ENCODE data around the gene ARHGAP5. TPM values are rescaled to one million over a fixed set of nuclear protein-coding genes. Genes with fewer than 3 reads are reported as not detected.

ARHGAP5 gene
- total RNA-seq (64.1 TPM), polyA plus RNA-seq (25.9 TPM)
- long read RNA-seq, donor 1, partial matches to known transcripts, result 0 of 1 reads
- long read RNA-seq, donor 1, other reads (novel, unspliced or antisense), result 0 of 1 reads
- long read RNA-seq, donor 2, result 0 reads
- long read RNA-seq, donor 3, full-length matches to known transcripts, result 9 of 9 reads
- long read RNA-seq, donor 3, partial matches to known transcripts, result 0 of 9 reads
- long read RNA-seq, donor 3, other reads (novel, unspliced or antisense), result 0 of 9 reads
- long read RNA-seq, donor 4, full-length matches to known transcripts, result 7 of 7 reads
- long read RNA-seq, donor 4, partial matches to known transcripts, result 0 of 7 reads
- long read RNA-seq, donor 4, other reads (novel, unspliced or antisense), result 0 of 7 reads
- long read RNA-seq, donor 5, transcript ARHGAP5-201 (1 exons, 3,207 nt), result major isoform, 15 of 17 reads
- long read RNA-seq, donor 5, partial matches to known transcripts, result 0 of 17 reads
- long read RNA-seq, donor 5, other reads (novel, unspliced or antisense), result 0 of 17 reads
- long read RNA-seq, donor 6, transcript ARHGAP5-201 (1 exons, 3,207 nt), result major isoform, 10 of 10 reads
- long read RNA-seq, donor 6, partial matches to known transcripts, result 0 of 10 reads
- long read RNA-seq, donor 6, other reads (novel, unspliced or antisense), result 0 of 10 reads
- long read RNA-seq, donor 7, full-length matches to known transcripts, result 14 of 14 reads
- long read RNA-seq, donor 7, partial matches to known transcripts, result 0 of 14 reads
- long read RNA-seq, donor 7, other reads (novel, unspliced or antisense), result 0 of 14 reads
- long read RNA-seq, donor 8, full-length matches to known transcripts, result 6 of 6 reads
- long read RNA-seq, donor 8, partial matches to known transcripts, result 0 of 6 reads
- long read RNA-seq, donor 8, other reads (novel, unspliced or antisense), result 0 of 6 reads
- long read RNA-seq, donor 9, full-length matches to known transcripts, result 11 of 11 reads
- long read RNA-seq, donor 9, partial matches to known transcripts, result 0 of 11 reads
- long read RNA-seq, donor 9, other reads (novel, unspliced or antisense), result 0 of 11 reads
- long read RNA-seq, donor 10, full-length matches to known transcripts, result 13 of 13 reads
- long read RNA-seq, donor 10, partial matches to known transcripts, result 0 of 13 reads
- long read RNA-seq, donor 10, other reads (novel, unspliced or antisense), result 0 of 13 reads

GRCh38 chr14:32077081-32078022, at the start of gene ARHGAP5:
Gene ARHGAP5 (plus strand): TSS chr14:32077304. CDS start chr14:32090670, 13,366 bp downstream.
- Histone ChIP-seq H3K4me1 (ENCODE audit: control insufficient read depth in 2 of 2, insufficient read depth in 2 of 2, low read length in 2 of 2) (peaks cover 5% of the 10 kb centered on the region in 2 donors), H3K27me3 (ENCODE audit: control insufficient read depth in 2 of 2, insufficient read depth in 1 of 2, low read length in 1 of 2) (peaks cover 0 to 8% of the 10 kb centered on the region in 2 donors), H3K4me3 (ENCODE audit: low read length in 2 of 2) (peak within 1 kb of the TSS; percentile 84 to 90), H3K27ac (ENCODE audit: low read depth in 1 of 2, low read length in 1 of 2) (peak within 1 kb of the TSS; percentile 93 to 94), H3K36me3 (ENCODE audit: control insufficient read depth in 2 of 2, insufficient read depth in 2 of 2, low read length in 1 of 2) (no peaks in the 10 kb centered on the region), H3K9me3 (ENCODE audit: control insufficient read depth in 2 of 2, insufficient read depth in 1 of 2, low read length in 1 of 2) (peaks cover 0 to 6% of the 10 kb centered on the region in 2 donors)
- under 1% methylated on average over 98 of the region's 98 CpGs for WGBS
- peak in 8 of 9 donors; percentile 36 to 73 (median 46) for DNase-seq (ENCODE audit: low read depth in 6 of 9, low spot score in 9 of 9)

GRCh38 chr14:32028599-32028998, 48.5 kb upstream of the ARHGAP5 start:
- peak in 1 of 9 donors; percentile 6 for DNase-seq (ENCODE audit: low read depth in 6 of 9, low spot score in 9 of 9)
- no peak overlapping the region for H3K4me3 ChIP-seq (ENCODE audit: low read length in 2 of 2)
- no peak overlapping the region for H3K27ac ChIP-seq (ENCODE audit: low read depth in 1 of 2, low read length in 1 of 2)
- no peaks in the 10 kb centered on the region for H3K4me1 ChIP-seq (ENCODE audit: control insufficient read depth in 2 of 2, insufficient read depth in 2 of 2, low read length in 2 of 2)
- no peaks in the 10 kb centered on the region for H3K9me3 ChIP-seq (ENCODE audit: control insufficient read depth in 2 of 2, insufficient read depth in 1 of 2, low read length in 1 of 2)
- no peaks in the 10 kb centered on the region for H3K36me3 ChIP-seq (ENCODE audit: control insufficient read depth in 2 of 2, insufficient read depth in 2 of 2, low read length in 1 of 2)
- 26% methylated on average over 2 of the region's 2 CpGs for WGBS
- H3K27me3 ChIP-seq (ENCODE audit: control insufficient read depth in 2 of 2, insufficient read depth in 1 of 2, low read length in 1 of 2), result no peaks in the 10 kb centered on the region

- no peaks in the 10 kb centered on the region for H3K9me3 ChIP-seq (ENCODE audit: control insufficient read depth in 2 of 2, insufficient read depth in 1 of 2, low read length in 1 of 2)
- H3K4me3 ChIP-seq (ENCODE audit: low read length in 2 of 2), result no peak overlapping the region
- H3K36me3 ChIP-seq (ENCODE audit: control insufficient read depth in 2 of 2, insufficient read depth in 2 of 2, low read length in 1 of 2), result no peaks in the 10 kb centered on the region
- no peak overlapping the region for H3K27ac ChIP-seq (ENCODE audit: low read depth in 1 of 2, low read length in 1 of 2)
- no peaks in the 10 kb centered on the region for H3K27me3 ChIP-seq (ENCODE audit: control insufficient read depth in 2 of 2, insufficient read depth in 1 of 2, low read length in 1 of 2)
- no peaks in the 10 kb centered on the region for H3K4me1 ChIP-seq (ENCODE audit: control insufficient read depth in 2 of 2, insufficient read depth in 2 of 2, low read length in 2 of 2)
- 95% methylated on average over 2 of the region's 2 CpGs for WGBS
- no peak for DNase-seq (ENCODE audit: low read depth in 6 of 9, low spot score in 9 of 9)
These were observed 43.6 kb upstream of the ARHGAP5 start for GRCh38 chr14:32033543-32033942.

- Histone ChIP-seq H3K36me3 (ENCODE audit: control insufficient read depth in 2 of 2, insufficient read depth in 2 of 2, low read length in 1 of 2) (no peaks in the 10 kb centered on the region), H3K9me3 (ENCODE audit: control insufficient read depth in 2 of 2, insufficient read depth in 1 of 2, low read length in 1 of 2) (no peaks in the 10 kb centered on the region), H3K4me1 (ENCODE audit: control insufficient read depth in 2 of 2, insufficient read depth in 2 of 2, low read length in 2 of 2) (no peaks in the 10 kb centered on the region), H3K27me3 (ENCODE audit: control insufficient read depth in 2 of 2, insufficient read depth in 1 of 2, low read length in 1 of 2) (no peaks in the 10 kb centered on the region), H3K27ac (ENCODE audit: low read depth in 1 of 2, low read length in 1 of 2) (no peak overlapping the region), H3K4me3 (ENCODE audit: low read length in 2 of 2) (no peak overlapping the region)
- WGBS, result 58% methylated on average over 1 of the region's 1 CpG
- DNase-seq (ENCODE audit: low read depth in 6 of 9, low spot score in 9 of 9), result no peak
These were observed 38.2 kb upstream of the ARHGAP5 start for GRCh38 chr14:32038876-32039275.

- Histone ChIP-seq H3K9me3 (ENCODE audit: control insufficient read depth in 2 of 2, insufficient read depth in 1 of 2, low read length in 1 of 2) (no peaks in the 10 kb centered on the region), H3K4me3 (ENCODE audit: low read length in 2 of 2) (no peak overlapping the region), H3K36me3 (ENCODE audit: control insufficient read depth in 2 of 2, insufficient read depth in 2 of 2, low read length in 1 of 2) (no peaks in the 10 kb centered on the region), H3K4me1 (ENCODE audit: control insufficient read depth in 2 of 2, insufficient read depth in 2 of 2, low read length in 2 of 2) (no peaks in the 10 kb centered on the region), H3K27me3 (ENCODE audit: control insufficient read depth in 2 of 2, insufficient read depth in 1 of 2, low read length in 1 of 2) (no peaks in the 10 kb centered on the region), H3K27ac (ENCODE audit: low read depth in 1 of 2, low read length in 1 of 2) (no peak overlapping the region)
- 82% methylated on average over 7 of the region's 7 CpGs for WGBS
- DNase-seq (ENCODE audit: low read depth in 6 of 9, low spot score in 9 of 9), result no peak
These were observed 37.6 kb upstream of the ARHGAP5 start for GRCh38 chr14:32039401-32040030.

GRCh38 chr14:32043624-32044023, 33.5 kb upstream of the ARHGAP5 start:
- no peaks in the 10 kb centered on the region for H3K36me3 ChIP-seq (ENCODE audit: control insufficient read depth in 2 of 2, insufficient read depth in 2 of 2, low read length in 1 of 2)
- H3K4me3 ChIP-seq (ENCODE audit: low read length in 2 of 2), result no peak overlapping the region
- DNase-seq (ENCODE audit: low read depth in 6 of 9, low spot score in 9 of 9), result peak in 2 of 9 donors; percentile 1 to 10
- no peak overlapping the region for H3K27ac ChIP-seq (ENCODE audit: low read depth in 1 of 2, low read length in 1 of 2)
- H3K27me3 ChIP-seq (ENCODE audit: control insufficient read depth in 2 of 2, insufficient read depth in 1 of 2, low read length in 1 of 2), result no peaks in the 10 kb centered on the region
- no peaks in the 10 kb centered on the region for H3K4me1 ChIP-seq (ENCODE audit: control insufficient read depth in 2 of 2, insufficient read depth in 2 of 2, low read length in 2 of 2)
- WGBS, result 54% methylated on average over 4 of the region's 4 CpGs
- no peaks in the 10 kb centered on the region for H3K9me3 ChIP-seq (ENCODE audit: control insufficient read depth in 2 of 2, insufficient read depth in 1 of 2, low read length in 1 of 2)

GRCh38 chr14:32044454-32044853, 32.6 kb upstream of the ARHGAP5 start:
- 94% methylated on average over 4 of the region's 4 CpGs for WGBS
- Histone ChIP-seq H3K4me1 (ENCODE audit: control insufficient read depth in 2 of 2, insufficient read depth in 2 of 2, low read length in 2 of 2) (no peaks in the 10 kb centered on the region), H3K27ac (ENCODE audit: low read depth in 1 of 2, low read length in 1 of 2) (no peak overlapping the region), H3K27me3 (ENCODE audit: control insufficient read depth in 2 of 2, insufficient read depth in 1 of 2, low read length in 1 of 2) (no peaks in the 10 kb centered on the region), H3K4me3 (ENCODE audit: low read length in 2 of 2) (no peak overlapping the region), H3K9me3 (ENCODE audit: control insufficient read depth in 2 of 2, insufficient read depth in 1 of 2, low read length in 1 of 2) (no peaks in the 10 kb centered on the region), H3K36me3 (ENCODE audit: control insufficient read depth in 2 of 2, insufficient read depth in 2 of 2, low read length in 1 of 2) (no peaks in the 10 kb centered on the region)
- no peak for DNase-seq (ENCODE audit: low read depth in 6 of 9, low spot score in 9 of 9)

GRCh38 chr14:32047791-32048190, 29.3 kb upstream of the ARHGAP5 start:
- Histone ChIP-seq H3K36me3 (ENCODE audit: control insufficient read depth in 2 of 2, insufficient read depth in 2 of 2, low read length in 1 of 2) (no peaks in the 10 kb centered on the region), H3K4me1 (ENCODE audit: control insufficient read depth in 2 of 2, insufficient read depth in 2 of 2, low read length in 2 of 2) (no peaks in the 10 kb centered on the region), H3K27ac (ENCODE audit: low read depth in 1 of 2, low read length in 1 of 2) (no peak overlapping the region), H3K4me3 (ENCODE audit: low read length in 2 of 2) (no peak overlapping the region), H3K27me3 (ENCODE audit: control insufficient read depth in 2 of 2, insufficient read depth in 1 of 2, low read length in 1 of 2) (no peaks in the 10 kb centered on the region), H3K9me3 (ENCODE audit: control insufficient read depth in 2 of 2, insufficient read depth in 1 of 2, low read length in 1 of 2) (no peaks in the 10 kb centered on the region)
- 72% methylated on average over 2 of the region's 2 CpGs for WGBS
- no peak for DNase-seq (ENCODE audit: low read depth in 6 of 9, low spot score in 9 of 9)

All from thymus (tissue), 14 donors.